Measurements from ENCODE around the gene CNPY2. TPM values are rescaled to one million over a fixed set of nuclear protein-coding genes. Genes with fewer than 3 reads are reported as not detected.
"Not testable (repeated sequence)": the region's sequence is repeated elsewhere in the genome, so short reads cannot be mapped to it uniquely, and the experiment has no call there.

CNPY2 gene
- polyA plus RNA-seq, 2 of the 4 experiments (the other 2 are of a cell fraction): 158 to 218 TPM

DNA sequence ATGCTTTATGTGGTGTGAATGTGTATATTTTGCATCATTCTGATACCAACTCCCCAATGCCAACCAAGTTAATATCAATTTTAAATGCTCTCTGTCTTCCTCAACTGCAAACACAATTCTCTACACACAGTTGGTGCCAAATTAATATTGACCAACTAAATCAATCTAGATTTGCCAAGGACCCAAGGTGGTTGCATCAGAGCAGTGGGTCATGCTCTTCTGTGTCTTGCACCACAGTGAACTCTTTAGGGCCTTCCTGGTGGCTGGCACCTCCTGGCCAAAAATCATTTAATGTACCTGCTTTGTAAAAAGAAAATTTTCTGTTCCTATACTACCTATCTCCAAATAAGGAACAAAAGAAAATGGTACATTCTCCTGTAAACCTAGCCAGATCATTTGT is 34.9 kb downstream of the CNPY2 start:
- TF ChIP-seq ZSCAN20 (CRISPR knock-in tag; IDR thresholded peaks at IDR 0.05): no peak
- TF ChIP-seq FOXS1 (CRISPR knock-in tag; IDR thresholded peaks at IDR 0.05): no peak
- POLR2A ChIA-PET: no interaction called here
- ATAC-seq: no peak
- FAIRE-seq: no peak
- Histone ChIP-seq H3K4me2 (no peak overlapping the region), H3K4me3 (no peak overlapping the region), H3K4me1 (peaks cover 8% of the 10 kb centered on the region), H3K27ac (no peak overlapping the region), H3K9me3 (no peaks in the 10 kb centered on the region)
- CTCF ChIA-PET: no interaction called here
- DNase-seq (ENCODE audit: low read depth in 1 of 2, low spot score in 1 of 2): no peak

DNA sequence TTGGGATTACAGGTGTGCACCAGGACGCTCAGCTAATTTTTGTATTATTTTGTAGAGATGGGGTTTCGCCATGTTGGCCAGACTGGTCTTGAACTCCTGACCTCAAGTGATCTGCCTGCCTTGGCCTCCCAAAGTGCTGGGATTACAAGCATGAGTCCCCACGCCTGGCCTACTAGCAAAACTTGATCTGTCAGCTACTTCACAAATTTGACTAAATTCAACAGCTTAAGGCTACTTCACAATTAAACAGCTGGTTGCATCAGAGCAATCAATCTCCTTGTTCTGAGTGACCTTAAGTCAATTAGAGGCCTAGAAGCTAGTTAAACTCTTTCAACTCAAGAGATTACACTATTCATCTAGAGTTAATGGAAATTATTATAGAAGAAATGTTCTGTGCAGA is 36.9 kb downstream of the CNPY2 start:
- FAIRE-seq (no peak), ATAC-seq (no peak), DNase-seq (ENCODE audit: low read depth in 1 of 2, low spot score in 1 of 2) (no peak)
- ChIA-PET CTCF (interaction anchor here (0.9 to 2.3 kb wide), 6 partner anchors 11 to 185 kb away, joined by 3 to 15 read pairs (median 4); partner anchors contain the start of genes ANKRD52, COQ10A and SMARCC2), POLR2A (interaction anchor here (1.5 kb wide), 1 partner anchor 12 kb away, joined by 8 read pairs; the partner anchor contains the start of gene COQ10A)
- H3K4me2 ChIP-seq: no peak overlapping the region
- TF ChIP-seq CEBPB (IDR thresholded peaks at IDR 0.05) (no peak), CBX8 (IDR thresholded peaks at IDR 0.05) (no peak), EHMT2 (IDR thresholded peaks at IDR 0.05; ENCODE audit: low read depth) (no peak), KDM5A (IDR thresholded peaks at IDR 0.05) (no peak), ZSCAN20 (CRISPR knock-in tag; IDR thresholded peaks at IDR 0.05) (no peak), RCOR1 (IDR thresholded peaks at IDR 0.05; ENCODE audit: low read depth, low read length) (no peak), RNF2 (IDR thresholded peaks at IDR 0.05; ENCODE audit: borderline replicate concordance, low read depth) (no peak), MAFK (IDR thresholded peaks at IDR 0.05; ENCODE audit: partially characterized antibody) (no peak)
- TF ChIP-seq, protein P1, sequence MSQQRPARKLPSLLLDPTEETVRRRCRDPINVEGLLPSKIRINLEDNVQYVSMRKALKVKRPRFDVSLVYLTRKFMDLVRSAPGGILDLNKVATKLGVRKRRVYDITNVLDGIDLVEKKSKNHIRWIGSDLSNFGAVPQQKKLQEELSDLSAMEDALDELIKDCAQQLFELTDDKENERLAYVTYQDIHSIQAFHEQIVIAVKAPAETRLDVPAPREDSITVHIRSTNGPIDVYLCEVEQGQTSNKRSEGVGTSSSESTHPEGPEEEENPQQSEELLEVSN (IDR thresholded peaks at IDR 0.05; ENCODE audit: borderline replicate concordance, low read depth): no peak
- H3K27ac ChIP-seq: no peak overlapping the region
- no peaks in the 10 kb centered on the region for H3K4me1 ChIP-seq
- 97% methylated on average over 3 of the region's 3 CpGs for WGBS (ENCODE audit: missing lambda C conversion rate)
- no peaks in the 10 kb centered on the region for H3K9me3 ChIP-seq
- H3K4me3 ChIP-seq: no peak overlapping the region

DNA sequence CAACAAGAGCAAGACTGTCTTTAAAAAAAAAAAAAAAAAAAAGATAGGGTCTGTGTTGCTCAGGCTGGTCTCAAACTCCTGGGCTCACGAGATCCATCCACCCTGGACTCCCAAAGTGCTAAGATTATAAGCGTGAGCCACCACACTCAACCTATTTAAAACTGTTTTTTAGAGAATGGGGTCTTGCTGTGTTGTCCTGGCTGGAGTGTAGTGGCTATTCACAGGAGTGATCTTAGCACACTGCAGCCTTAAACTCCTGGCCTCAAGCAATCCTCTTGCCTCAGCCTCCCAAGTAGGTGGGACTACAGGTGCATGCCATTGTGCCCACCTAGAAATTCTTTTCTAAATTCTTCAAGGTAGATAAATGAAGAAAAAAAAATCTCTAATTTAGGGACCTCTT is 41.5 kb downstream of the CNPY2 start:
- ChIA-PET POLR2A (interaction anchor here (0.7 kb wide), 1 partner anchor 73 kb away, joined by 6 read pairs; no protein-coding TSS in a partner anchor), CTCF (interaction anchor here (0.9 to 9.8 kb wide), 2 partner anchors 21 to 77 kb away, joined by 4 to 146 read pairs; partner anchors contain the start of gene ANKRD52)
- ATAC-seq (no peak), DNase-seq (ENCODE audit: low read depth in 1 of 2, low spot score in 1 of 2) (no peak), FAIRE-seq (no peak)
- 100% methylated on average over 2 of the region's 2 CpGs for WGBS (ENCODE audit: missing lambda C conversion rate)
- Histone ChIP-seq H3K4me3 (no peak overlapping the region), H3K27ac (no peak overlapping the region), H3K4me2 (no peak overlapping the region), H3K9me3 (no peaks in the 10 kb centered on the region), H3K4me1 (no peaks in the 10 kb centered on the region)
- TF ChIP-seq ESRRA (IDR thresholded peaks at IDR 0.05; ENCODE audit: borderline replicate concordance, low read length) (no peak), CEBPB (IDR thresholded peaks at IDR 0.05) (no peak), HOXA7 (CRISPR knock-in tag; IDR thresholded peaks at IDR 0.05) (no peak), TFCP2L1 (CRISPR knock-in tag; IDR thresholded peaks at IDR 0.05) (no peak), FOSL2 (IDR thresholded peaks at IDR 0.05) (no peak), FOSL2 (CRISPR knock-in tag; IDR thresholded peaks at IDR 0.05) (no peak), ZC3H11A (IDR thresholded peaks at IDR 0.05) (no peak), HDAC2 (IDR thresholded peaks at IDR 0.05) (no peak), SREBF2 (IDR thresholded peaks at IDR 0.05) (no peak), RARB (CRISPR knock-in tag; IDR thresholded peaks at IDR 0.05) (no peak), JUNB (IDR thresholded peaks at IDR 0.05) (no peak), HOXB13 (CRISPR knock-in tag; IDR thresholded peaks at IDR 0.05; ENCODE audit: low read depth) (no peak), HEYL (CRISPR knock-in tag; IDR thresholded peaks at IDR 0.05) (no peak), EP300 (IDR thresholded peaks at IDR 0.05) (no peak), FOSB (CRISPR knock-in tag; IDR thresholded peaks at IDR 0.05) (no peak)
- TF ChIP-seq, protein P2, sequence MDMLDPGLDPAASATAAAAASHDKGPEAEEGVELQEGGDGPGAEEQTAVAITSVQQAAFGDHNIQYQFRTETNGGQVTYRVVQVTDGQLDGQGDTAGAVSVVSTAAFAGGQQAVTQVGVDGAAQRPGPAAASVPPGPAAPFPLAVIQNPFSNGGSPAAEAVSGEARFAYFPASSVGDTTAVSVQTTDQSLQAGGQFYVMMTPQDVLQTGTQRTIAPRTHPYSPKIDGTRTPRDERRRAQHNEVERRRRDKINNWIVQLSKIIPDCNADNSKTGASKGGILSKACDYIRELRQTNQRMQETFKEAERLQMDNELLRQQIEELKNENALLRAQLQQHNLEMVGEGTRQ (IDR thresholded peaks at IDR 0.05): no peak
- TF ChIP-seq, protein P1 (IDR thresholded peaks at IDR 0.05; ENCODE audit: borderline replicate concordance, low read depth): no peak
- TF ChIP-seq, protein P3, sequence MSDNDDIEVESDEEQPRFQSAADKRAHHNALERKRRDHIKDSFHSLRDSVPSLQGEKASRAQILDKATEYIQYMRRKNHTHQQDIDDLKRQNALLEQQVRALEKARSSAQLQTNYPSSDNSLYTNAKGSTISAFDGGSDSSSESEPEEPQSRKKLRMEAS (IDR thresholded peaks at IDR 0.05): no peak

DNA sequence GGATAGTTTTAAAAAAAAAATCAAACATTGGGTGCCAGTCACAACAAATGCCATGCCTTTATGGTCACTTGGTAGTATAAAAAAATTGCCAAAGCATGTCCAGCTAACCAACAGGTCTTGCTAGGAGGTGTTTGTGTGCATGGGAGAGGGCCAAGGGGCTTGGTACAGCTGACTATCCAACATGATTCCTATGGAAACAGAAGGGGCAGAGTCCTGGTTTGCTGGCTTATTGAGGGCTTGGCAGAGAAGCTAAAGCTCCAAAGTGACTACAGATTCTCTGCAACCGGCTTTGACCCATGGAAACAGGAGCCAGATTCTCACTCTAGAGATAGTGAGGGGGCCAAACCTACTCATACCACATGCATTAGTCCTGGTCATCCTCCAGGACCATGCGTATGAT is 43.3 kb downstream of the CNPY2 start:
- POLR2A ChIA-PET; DNase-seq (ENCODE audit: low read depth in 1 of 2, low spot score in 1 of 2); H3K9me3 ChIP-seq; H3K4me2 ChIP-seq; H3K27ac ChIP-seq; FAIRE-seq; H3K4me3 ChIP-seq; H3K4me1 ChIP-seq; ATAC-seq: not testable (repeated sequence)
- 91% methylated on average over 2 of the region's 2 CpGs for WGBS (ENCODE audit: missing lambda C conversion rate)
- CTCF ChIA-PET: interaction anchor here (1.3 to 9.8 kb wide), 3 partner anchors 19 to 64 kb away, joined by 3 to 146 read pairs (median 3); partner anchors contain the start of gene ANKRD52

Measured in A549 (cell line).